GM18505 (cell line): ENCODE data around the gene MYBPC2.

Experiments used
- ATAC-seq: cut with Tn5 transposase; IDR thresholded peaks from one replicate; pipeline ENCODE4 v1.9.1; 2021; ENCODE audit not compliant: unreplicated experiment
- POLR2A ChIP-seq: IDR thresholded peaks from 4 replicates; pipeline ENCODE4 v1.6.1; 2011; ENCODE audit warnings: borderline replicate concordance; ENCODE audit not compliant: insufficient read depth, insufficient read length; ENCODE audit errors: extremely low read depth

The MYBPC2 gene

DNA sequence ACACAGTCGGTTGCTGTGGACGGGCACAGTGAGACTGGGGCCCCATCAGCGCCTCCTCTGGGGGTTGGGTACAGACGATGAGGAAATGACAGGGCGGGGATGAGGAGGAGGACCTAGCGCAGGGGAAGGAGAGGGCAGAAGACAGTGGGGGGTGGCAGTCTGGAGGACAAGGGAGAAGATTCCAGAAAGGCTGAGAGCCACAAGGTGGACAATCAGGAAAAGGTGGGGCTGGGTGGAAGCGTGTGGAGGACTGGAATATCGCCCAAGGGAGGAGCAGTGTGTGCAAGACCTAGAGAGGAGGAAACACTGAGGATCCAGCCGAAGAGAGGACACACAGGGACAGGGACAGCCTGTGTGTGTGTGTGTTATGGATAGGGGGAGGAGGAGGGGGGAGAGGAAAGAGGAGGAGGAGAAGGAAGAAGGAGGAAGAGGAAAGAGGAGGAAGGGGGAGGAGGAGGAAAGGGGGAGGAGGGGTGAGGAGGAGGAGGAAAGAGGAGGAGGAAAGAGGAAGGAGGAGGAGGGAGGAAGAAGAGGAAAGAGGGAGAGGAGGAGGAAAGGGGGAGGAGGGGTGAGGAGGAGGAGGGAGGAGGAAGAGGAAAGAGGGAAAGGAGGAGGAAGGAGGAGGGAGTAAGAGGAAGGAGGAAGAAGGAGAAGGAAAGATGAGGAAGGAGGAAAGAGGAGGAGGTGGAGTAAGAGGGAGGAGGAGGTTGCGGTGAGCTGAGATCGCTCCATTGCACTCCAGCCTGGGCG lies 59.8 kb downstream of the MYBPC2 start:
- no peak for TF ChIP-seq POLR2A
- ATAC-seq, result no peak

DNA sequence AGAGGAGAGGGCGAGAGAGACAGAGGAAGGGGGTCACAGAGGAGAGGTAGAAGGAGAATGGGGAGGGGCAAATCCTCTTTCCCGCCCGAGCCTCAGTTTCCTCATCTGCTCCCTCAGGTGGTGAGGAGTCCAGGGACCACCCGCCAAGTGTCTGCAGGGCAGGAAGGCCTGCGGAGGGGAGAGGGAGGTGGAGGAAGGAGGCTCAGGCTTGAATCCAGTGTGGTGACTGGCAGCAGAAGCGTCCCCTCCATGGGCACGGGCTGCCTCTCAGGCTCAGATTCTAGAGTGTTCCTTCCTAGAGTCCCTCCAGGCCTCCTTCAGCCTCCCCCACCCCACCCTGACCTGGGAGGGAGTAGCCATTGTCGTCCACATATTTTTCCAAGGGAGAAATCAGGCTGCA lies 60.5 kb downstream of the MYBPC2 start:
- no peak for ATAC-seq
- no peak for TF ChIP-seq POLR2A

DNA sequence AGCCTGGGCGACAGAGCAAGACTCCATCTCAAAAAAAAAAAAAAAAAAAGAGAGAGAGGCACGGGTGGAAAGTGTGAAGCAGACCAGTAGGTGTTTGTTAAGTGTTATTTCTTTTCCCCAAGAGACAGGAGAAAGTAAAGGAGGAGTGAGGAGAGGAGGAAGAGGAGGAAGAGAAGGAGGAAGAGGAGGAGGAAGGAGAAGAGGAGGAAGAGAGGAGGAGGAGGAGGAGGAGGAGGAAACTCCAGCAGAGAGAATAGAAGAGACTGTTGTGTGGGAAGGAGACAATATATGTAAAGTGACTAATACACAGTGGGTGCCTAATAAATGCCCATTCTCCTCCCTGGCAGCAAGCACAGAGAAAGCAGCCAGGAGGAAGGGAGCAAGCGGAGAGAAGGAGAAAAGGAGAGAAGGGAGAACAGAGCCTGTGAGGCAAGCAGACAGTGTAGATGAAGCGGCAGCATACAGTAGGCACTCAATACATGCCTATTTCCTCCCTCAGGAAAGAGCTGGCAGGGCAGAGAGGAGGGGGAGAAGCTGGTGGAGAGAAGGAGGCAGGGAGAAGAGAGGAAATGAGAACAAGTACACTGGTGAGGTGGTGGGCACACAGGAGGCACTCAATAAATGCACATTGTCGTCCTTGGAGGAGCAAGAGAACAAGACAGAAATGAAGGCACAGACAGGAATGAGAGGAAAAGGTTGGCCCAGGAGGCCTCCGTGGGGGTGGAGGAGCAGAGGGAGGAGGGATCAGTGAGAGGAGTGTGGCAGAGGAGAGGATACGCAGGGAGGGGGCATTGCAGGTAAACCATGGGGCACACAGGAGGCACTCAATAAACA lies 61.7 kb downstream of the MYBPC2 start:
- no peak for TF ChIP-seq POLR2A
- ATAC-seq, result no peak

DNA sequence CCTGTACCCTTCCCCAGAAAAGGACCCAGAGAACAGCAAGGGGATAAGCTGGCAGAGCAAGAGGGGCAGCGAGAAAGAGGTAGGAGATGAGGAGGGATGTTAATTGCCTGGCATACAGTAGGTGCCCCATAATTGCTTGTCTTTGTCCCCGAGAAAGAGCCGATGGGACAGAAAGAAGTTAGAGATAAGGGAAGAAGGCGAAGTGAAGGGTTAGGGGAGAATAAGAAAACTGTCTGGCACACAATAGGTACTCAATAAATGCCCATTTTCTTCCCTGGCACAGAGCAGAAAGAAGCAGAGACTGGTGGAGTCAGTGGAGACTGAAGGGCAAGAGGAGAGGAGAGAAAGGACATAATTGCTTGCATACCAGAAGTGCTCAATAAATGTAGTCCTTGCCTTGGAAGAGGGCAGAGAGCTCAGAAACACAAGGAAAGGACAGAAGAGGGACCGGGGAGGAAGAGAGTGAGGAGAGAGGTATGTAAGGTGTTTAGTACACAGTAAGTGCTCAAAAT lies 62.4 kb downstream of the MYBPC2 start:
- TF ChIP-seq POLR2A, result no peak
- ATAC-seq, result no peak

DNA sequence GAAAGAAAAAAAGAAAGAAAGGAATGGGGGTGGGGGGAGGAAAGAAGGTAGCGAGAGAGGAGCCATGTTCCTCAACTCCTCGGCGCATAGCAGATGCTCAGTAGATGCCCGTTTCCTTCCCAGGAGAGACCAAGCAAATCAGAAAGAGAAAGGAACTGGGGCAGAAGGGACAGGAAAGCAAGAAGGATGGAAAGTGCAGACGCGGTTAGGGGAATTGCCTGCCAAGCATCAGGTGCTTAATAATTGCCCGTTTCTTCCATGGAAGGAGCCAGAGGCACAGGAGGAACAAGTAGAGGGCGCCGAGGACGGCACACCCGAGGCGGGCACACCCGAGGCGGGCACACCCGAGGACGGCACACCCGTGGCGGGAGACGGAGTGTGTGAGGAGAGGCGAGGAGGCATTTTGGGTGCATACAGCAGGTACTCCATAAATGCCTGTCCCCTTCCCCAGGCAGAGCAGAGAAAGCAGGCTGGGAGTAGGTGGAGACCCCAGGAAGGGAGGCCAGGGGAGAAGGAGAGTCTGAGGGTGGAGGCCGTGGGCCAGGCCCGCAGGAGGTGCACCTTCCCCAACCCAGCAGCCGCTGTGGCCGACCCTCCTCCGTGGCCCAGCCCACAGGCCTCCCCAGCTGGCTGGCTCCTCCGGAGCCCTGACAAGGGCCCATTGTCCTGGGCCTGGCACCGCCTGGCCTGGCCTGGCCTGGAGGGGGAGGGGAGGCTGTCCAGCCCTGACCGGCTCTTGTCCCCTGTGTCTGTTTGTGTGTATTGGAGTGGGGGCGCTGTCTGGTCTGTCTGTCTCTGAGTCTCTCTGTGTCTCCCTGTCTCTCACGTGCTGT lies 63.7 kb downstream of the MYBPC2 start:
- TF ChIP-seq POLR2A, result no peak
- no peak for ATAC-seq

DNA sequence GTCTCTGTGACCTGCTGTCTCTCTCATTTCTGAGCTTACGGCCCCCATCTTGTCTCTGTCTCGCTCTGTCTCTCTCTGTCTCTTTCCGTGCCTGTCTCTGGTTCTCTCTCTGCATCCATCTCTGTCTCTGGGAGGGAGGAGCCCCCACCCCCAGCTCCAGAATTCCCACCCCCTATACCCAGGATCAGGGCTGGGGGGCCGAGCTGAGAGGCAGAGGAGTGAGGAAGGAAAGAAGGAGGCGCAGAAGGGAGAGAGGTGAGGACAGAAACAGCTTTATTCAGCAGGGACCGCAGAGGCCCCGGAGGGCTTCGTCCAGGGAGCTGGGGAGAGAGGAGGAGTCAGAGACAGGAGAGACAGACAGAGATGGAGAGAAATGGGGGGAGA lies 64.3 kb downstream of the MYBPC2 start:
- TF ChIP-seq POLR2A, result no peak
- ATAC-seq, result no peak

DNA sequence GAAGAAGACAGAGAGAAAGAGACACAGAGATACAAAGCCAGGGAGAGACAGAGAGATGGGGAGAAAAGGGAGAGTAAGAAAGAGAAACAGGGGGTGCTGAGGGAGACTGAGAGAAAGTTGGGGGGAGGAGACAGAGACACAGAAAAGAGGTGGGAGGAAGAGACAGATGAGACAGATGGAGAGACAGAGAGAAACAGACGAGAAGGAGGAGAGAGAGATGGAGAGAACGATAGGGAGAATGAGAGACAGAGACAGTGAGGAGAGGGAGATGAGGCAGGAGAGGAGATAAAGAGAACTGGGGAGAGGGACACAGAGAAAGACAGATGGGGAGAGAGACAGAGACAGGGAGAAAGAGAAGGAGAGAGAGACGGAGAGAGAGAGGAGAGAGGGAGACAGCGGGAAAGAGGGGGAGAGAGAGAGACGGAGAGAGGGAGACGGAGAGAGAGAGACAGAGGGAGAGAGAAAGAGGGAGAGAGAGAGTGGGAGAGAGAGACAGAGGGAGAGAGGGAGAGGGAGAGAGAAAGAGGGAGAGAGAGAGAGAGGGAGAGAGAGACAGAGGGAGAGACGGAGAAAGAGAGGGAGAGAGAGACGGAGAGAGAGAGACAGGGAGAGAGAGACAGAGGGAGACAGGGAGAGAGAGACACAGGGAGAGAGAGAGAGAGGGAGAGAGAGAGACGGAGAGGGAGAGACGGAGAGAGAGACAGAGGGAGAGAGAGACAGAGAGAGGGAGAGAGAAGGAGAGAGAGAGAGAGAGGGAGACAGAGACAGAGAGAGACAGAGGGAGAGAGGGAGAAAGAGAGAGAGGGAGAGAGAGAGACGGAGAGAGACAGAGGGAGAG lies 65.7 kb downstream of the MYBPC2 start:
- TF ChIP-seq POLR2A, result no peak
- no peak for ATAC-seq

DNA sequence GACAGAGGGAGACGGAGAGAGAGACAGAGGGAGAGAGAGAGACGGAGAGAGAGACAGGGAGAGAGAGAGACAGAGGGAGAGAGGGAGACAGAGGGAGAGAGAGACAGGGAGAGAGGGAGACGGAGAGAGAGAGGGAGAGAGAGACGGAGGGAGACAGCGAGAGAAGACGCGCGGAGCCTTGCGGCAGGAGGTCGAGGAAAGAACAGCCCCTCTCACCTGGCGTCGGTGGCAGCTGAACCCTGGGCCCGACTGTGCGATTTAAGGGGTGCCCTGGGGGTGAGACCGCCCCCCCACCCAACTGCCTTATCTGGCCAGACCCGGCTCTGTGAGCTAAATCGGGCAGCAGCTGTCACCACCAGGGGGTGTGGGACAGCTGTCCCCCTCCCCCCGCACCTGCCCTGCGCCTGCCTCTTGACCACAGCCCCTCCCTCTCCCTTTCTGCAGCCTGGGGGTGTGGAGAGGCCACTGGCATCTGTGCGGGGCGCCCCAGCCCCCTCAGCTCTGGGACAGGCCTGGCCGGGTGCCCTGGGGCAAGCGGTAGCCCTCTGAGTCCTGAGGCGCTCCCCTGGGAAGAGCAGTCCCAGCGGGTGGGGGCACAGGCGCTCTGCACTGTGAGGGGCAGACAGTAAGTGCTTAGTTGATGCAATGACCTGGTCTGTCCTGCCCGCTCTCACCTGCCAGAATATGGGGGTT lies 67.5 kb downstream of the MYBPC2 start:
- no peak for TF ChIP-seq POLR2A
- ATAC-seq, result no peak

DNA sequence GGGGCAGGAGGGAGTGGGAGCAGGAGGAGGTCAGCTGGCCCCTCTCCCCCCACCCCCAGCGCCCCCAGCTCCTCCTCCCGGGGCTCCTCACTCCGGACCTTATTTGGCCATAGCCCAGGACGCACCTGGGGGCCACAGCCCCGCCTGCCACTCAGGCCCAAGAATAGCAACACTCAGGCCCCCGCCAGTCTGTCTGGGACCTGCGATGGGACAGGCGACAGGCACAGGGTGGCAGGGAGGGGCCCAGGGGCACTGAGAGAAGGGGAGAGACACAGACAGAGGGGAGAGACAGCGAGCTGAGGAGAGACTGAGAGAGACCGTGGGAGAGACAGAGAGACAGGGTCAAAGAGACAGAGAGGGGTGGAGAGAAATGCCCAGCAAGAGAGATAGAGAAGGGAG lies 68.1 kb downstream of the MYBPC2 start:
- no peak for TF ChIP-seq POLR2A
- no peak for ATAC-seq

DNA sequence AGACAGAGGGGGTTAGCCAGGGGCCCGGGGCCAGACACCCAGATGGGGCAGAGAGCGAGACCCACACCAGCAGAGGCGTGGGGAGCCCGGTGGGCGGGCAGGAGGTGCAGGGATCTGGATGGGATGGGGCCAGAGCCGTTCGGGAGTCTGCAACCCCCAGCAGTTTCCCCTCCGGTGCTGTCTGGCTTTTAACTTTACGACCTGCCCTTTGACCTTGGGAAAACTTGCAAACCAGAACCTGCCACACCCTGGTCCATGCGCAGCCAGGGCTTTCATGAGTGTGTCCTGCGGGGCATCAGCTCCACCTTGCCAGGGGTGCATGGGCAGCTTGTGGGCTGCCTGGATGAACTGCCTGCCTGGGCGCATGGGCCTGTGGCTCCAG lies 68.5 kb downstream of the MYBPC2 start:
- ATAC-seq, result no peak
- TF ChIP-seq POLR2A, result no peak

DNA sequence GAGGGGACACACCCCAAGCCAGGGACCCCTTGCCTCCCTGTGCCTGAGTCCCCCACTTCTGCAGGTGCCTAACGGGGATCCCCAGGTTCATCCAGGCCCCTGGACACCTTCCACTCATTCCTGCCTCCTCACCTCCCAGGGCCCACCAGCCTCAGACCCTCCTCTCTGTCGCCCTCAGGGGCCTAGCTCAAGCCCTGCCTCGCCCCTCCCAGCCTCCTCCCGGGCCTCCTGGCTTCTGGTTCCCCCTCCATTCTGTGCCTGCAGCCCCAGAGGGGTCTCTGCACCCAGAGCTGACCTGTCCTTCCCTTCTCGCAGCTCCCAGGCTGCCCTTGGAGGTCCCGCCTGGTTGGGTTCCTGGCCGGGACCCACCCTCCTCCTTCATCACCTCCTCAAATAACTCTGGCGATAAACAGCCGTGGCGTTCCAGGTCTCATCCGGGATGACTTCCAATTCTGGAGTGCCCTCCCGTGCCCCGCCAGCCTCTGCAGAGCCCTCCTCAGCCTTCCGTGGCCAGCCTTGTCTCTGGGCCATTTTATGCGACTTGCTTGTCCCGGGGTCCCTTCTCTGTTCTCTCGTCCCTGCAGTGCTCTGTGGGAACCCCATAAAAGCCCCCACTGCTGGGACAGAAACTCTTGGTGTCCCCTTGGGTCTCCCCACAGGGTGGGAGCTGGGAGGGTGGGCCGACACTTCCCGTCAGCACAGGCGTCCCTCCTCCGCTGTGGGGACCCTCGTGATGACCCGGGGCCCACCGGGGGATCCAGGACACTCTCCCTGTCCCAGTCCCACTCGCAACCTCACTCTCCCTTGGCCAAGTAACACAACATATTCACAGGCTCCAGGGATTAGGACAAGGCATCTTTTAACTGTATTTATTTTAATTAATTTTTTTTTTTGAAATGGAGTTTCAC lies 69.1 kb downstream of the MYBPC2 start:
- TF ChIP-seq POLR2A, result no peak
- no peak for ATAC-seq
